HL-60 (cell line): ENCODE measurements around the gene TGFB1I1.

Source experiments
- CTCF ChIP-seq: IDR thresholded peaks from one replicate; pipeline ENCODE4 v1.5.1; 2011; ENCODE audit warnings: low read length, control low read depth, inconsistent platforms; ENCODE audit not compliant: insufficient read depth
- TF ChIP-seq, protein P1 (sequence below): IDR thresholded peaks from 2 replicates; pipeline ENCODE4 v1.6.1; 2012; ENCODE audit warnings: low read depth; ENCODE audit not compliant: insufficient replicate concordance

- TF ChIP-seq, protein P1, sequence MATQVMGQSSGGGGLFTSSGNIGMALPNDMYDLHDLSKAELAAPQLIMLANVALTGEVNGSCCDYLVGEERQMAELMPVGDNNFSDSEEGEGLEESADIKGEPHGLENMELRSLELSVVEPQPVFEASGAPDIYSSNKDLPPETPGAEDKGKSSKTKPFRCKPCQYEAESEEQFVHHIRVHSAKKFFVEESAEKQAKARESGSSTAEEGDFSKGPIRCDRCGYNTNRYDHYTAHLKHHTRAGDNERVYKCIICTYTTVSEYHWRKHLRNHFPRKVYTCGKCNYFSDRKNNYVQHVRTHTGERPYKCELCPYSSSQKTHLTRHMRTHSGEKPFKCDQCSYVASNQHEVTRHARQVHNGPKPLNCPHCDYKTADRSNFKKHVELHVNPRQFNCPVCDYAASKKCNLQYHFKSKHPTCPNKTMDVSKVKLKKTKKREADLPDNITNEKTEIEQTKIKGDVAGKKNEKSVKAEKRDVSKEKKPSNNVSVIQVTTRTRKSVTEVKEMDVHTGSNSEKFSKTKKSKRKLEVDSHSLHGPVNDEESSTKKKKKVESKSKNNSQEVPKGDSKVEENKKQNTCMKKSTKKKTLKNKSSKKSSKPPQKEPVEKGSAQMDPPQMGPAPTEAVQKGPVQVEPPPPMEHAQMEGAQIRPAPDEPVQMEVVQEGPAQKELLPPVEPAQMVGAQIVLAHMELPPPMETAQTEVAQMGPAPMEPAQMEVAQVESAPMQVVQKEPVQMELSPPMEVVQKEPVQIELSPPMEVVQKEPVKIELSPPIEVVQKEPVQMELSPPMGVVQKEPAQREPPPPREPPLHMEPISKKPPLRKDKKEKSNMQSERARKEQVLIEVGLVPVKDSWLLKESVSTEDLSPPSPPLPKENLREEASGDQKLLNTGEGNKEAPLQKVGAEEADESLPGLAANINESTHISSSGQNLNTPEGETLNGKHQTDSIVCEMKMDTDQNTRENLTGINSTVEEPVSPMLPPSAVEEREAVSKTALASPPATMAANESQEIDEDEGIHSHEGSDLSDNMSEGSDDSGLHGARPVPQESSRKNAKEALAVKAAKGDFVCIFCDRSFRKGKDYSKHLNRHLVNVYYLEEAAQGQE = no peak
- no peak for TF ChIP-seq CTCF
These were observed 41.2 kb downstream of the TGFB1I1 start for GRCh38 chr16:31513126-31513525.
